T1000 (cell line): ENCODE data around the gene FBXO7.
A peak's percentile ranks its signal among the peaks of the same experiment; 100 is the strongest.

Experiments used
- DNase-seq: peaks from one replicate; lab custom pipeline; 2025; ENCODE audit warnings: mixed read lengths; lab: John Stamatoyannopoulos, UW

Gene FBXO7

DNA sequence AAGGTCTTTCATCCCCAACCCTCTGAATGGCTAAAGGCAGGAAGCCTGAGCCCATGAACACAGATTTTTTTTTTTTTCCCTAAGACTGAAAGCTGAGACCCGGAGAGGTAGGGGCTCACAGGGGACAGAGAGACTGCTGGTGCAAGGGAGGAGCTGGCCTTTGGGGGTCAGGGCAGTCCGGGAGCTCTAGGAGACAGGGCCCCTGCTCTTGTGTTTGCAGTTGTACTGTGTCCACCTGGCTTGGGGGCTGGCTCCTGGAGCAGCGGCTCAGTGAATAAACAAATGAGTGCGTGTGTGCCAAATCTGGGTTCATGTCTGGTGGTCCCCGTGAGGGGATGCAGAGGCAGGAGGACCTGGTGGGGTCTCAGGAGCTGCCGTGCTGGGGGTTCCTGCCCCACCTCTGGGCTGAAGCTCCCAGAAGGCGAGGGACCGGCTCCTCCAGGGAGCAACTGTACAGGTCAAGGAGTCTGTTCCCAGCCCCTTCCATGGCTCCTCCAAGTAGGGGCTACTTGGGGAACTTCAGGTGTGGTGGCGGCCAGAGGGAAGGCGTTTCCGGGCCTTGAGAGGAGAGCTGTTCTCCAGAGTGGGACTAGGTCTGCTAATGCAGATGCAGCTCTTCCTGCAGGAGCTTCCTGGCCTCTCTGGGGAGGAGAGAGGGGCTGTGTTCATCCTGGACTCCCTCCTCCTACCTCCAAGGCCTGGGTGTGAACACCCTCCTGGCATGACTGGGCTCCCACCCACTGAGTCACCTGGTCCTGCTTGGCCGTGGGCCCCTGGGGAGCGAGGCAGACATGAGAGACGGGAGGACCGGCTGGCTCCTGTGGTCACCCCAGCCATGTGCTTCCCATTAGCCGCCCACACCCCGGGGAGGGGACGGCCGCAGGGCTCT lies 57.6 kb downstream of the FBXO7 start:
- peak; percentile 85 for DNase-seq

DNA sequence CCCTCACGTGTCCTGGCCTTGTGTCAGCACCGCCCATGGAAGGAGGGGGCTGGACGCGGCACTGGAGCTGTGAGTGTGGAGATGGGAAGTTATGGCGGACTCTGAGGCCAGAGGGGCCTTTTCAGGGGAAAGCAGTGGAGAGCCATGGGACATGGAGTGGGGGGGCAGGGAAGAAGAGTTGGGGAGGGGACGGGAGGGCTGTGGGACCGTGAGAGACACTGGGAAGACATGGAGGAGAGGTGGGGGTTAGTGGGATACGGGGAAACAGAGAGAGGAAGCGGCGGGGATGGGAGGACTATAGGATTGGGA lies 58.2 kb downstream of the FBXO7 start:
- no peak for DNase-seq

DNA sequence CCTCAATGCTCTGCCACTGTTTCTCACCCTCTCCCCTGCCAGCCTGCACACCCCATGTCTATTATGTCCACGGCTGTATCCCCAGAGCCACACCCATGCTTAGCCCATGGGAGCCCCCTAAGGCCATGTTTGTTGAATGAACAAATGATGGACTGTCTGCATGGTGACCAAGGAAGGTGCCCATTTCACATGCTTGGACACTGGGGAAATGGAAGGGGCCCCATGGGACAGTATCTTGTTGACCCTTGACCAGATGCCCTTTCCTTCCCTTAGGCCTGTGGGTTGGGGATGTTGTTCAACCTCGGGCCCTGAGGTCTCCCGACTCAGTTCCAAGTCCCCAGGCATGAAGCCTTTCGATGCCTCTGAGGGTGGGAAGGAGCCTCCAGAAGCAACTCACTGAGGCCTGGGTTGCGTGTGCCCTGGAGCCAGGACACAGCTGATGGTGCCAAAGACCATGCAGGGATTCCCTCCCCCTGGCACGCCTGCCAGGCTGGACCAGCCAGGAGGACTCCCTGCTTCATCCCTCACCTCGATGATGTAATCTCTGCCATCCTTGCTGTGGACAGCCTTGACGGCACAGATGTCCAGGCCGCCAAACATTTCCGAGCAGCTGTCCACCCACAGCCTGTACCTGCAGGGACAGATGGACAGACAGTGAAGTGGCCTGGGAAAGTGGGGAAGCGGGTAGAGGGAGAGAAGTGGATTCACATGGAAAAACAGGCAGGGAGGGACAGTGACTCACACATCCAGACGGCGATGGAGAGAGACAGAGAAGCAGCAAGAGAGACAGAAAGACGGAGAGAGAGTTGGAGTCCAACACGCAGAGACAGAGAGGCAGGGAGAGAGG lies 58.9 kb downstream of the FBXO7 start:
- DNase-seq, result no peak

DNA sequence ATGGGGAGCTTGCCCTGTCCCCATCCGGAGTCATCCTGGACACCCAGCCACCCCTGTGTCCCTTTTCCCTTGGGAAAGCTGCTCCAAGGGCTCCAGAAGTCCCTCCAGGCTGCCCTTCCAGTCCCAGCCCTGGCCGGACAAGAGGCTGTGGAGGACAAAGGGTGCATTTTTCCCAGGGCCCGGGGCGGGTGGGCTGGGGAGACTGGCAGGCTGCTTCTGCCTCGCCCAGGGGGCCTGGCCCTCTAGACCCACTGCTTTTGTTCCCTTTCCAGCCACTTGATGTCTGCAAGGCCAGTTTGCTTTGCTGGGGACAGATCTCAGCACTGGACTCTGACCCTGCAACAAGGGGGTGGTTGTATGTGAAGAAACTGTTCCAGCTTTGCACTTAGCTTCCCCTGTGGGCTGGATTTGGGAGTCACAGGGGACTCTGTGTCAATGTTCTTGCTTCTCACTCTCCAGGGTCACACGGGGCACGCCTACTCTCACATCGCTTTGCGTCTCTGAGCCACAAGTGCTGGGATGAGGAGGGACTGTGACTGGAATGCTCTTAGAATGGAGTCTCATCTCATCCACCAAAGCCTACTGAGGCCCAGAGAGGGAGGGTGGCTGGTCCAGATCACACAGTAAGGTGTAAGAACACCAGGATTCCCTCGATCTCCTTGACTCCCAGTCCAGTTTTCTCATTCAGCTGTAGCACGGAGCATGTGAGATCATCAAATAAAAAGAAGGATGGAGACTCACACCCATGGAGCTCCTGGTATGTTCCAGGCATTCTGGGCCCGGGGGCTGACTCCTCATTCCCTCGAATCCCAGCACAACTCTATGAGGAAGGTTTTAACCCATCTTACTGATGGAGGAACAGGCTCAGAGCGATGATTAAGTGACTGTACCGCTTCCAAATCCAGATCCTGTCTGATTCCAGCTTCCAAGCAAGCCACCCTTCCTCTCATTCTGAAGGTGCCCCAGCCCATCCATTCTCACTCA lies 59.9 kb downstream of the FBXO7 start:
- DNase-seq, result no peak

DNA sequence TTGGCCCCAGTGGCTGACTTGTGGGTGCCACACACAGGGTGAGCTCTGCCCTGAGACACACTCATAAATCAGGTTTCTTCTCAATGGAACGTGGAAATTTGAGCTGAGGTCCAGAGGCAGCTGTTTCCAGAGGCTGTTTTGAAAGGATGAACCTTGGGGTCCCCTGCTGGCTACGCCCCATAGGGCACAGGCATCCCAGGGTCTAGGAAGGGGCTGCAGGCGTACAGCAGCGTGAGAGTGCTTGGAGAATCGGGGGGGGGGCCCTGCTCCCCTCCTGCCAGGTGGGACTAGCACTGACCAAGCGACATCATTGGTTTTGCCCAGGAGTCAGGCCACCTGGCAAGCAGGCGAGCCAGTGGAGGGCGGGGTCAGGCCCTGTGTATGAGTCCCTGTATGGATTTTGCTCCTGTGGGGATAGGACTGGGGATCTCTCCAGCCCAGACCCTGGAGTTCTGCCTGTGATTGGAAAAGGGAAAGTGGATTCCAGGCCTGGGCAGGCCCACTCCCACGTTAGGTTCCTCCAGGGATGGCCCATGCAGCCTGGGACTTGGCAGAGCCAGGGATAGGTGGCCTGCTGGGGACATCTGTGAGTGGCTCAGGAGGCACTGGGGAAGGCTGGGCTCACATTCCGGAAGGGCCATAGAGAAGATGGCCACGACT lies 61.0 kb downstream of the FBXO7 start:
- DNase-seq, result no peak

DNA sequence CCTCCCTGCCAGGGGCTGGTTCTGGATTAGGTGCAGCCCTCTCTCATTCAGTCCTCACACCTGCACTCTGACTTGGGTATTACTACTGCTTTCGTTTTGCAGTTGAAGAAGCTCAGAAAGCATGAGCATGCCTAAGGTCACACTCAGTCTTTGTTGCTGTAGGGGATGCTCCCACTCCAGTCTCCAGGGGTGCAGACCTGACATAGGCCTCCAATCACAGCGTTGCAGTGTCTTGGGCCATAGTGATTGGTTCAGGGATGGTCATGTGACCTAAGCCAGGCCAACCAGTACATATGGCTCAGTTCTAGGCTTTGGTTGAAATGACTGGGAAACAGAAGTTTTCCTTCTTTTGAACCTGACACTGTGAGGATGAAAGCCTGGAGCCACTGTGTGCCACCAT lies 61.7 kb downstream of the FBXO7 start:
- no peak for DNase-seq

DNA sequence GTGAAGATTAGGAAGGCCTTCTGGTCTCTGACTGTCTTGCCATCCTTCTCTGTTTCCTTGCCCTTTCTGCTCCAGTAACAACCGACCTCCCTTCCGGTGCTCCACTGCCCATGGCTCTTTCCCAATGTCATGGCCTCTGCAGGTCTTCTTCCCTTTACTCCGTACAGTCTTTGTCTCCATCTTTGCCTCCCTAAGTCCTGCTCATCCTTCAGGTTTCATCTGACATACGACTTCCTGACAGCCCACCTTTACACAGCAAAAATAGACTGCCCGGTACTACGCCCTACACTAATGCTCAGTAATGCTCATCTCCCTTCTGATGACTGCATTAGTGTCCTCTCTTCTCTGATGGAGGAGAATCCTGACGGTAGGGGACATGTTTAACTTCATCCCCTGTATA lies 63.9 kb downstream of the FBXO7 start:
- no peak for DNase-seq

DNA sequence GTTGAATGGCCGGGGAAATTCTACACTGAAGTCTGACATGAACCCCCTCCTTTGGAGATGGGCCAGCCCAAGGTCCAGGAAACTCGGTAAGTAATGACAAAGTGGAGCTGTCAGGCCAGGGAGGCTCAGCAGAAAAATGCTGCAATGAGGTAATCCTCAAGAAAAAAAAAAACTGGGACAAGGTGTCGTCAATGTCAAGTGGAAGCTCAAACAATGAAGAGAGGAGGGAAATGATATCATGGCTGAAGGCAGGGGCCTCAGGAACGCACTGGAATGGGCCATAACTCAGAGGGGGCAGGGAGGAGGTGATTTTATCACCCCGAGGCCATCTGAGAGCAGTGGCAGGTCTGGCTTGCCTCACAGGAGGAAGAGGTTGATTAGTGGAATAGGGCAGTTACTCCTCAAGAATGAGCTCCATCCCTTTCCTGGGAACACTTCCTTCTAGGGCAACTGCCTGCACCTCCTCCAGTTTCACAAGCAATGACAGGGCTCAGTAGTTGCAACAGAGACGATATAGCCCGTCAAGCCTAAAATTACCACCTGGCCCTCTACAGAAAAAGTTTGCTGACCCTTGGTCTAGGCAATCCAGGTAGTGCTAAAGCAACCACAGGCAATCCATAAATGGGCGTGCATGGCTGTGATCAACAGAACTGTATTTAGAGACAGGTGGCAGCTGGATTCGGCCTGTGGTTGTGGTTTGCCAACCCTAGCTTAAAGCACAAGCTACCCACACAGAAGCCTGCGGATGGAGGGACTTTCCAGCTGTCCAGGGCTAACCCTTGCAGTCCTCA lies 65.2 kb downstream of the FBXO7 start:
- DNase-seq, result no peak

DNA sequence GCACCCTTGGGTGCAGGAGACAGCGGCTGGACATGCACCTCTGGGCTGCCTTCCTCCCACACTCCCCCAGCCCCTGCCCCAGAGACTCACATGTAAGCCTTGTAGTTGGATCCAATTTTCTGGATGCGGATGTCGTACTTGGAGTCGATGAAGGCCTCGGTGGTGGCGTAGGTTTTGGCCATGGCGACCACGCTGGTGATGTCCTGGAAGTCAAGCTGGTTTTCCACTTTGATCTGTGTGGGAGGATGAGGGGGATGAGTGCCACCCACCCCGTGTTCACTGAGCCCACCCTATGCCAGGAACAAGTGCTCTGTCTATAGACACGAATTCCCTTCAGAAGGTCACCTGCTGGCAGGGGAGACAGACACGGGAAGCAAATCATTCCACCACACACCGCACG lies 66.9 kb downstream of the FBXO7 start:
- no peak for DNase-seq

DNA sequence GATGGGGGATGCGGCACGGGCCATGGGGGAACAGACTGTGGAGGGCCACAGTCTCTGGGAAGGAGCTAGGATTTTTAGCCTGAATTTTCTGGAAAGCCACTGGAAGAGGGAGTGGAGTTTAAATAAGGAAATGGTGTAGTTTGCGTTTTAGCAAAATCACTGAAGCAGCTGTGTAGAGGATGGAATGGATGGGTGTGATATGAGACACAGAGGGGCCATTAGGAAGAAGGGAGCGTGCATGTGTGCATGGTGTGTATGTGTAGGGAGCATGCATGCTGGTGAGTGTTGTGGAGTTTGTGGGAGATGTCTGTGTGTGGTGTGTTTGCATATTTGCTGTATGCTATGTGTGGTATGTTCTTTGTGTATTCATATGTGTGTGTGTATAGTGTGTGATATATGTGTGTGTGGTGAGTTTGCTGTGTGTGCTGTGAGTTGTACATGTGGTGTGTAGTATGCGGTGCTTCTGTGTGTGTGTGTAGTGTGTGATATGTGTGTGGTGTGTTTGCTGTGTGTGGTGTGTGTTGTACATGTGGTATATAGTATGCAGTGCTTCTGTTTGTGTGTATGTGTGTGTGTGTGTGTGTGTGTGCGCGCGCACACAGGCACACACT lies 67.6 kb downstream of the FBXO7 start:
- DNase-seq, result no peak

DNA sequence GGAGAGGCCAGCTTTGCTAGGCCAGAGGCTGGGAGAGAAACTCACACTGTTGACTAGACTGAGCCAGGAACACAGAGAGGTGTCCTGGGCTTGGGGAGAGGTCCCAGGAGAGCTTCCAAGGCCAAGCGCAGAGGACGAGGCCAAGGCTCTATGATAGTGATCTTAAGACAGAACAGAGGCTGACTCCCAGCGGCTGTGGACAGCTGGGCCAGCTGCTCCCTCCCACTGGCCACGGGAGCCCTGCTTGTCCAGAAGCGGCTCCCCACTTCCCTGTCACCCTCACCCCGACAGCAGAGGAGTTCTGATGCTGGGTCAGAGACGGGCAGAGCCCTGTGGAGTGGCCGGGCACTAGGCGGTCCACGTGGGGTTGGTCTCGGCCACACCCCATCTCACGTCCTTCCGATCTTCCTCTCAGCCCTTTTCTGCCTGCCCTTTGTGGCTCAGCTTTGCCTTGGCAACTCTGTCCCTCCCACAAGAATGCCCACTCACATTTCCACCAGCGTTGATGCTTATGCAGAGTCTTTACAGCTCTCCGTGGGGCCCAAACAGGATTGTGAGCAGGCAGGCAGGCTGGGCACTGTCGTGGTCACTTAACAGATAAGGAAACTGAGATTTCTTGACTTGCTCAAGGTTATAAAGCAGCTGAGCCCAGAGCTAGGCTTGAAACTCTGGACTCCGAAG lies 68.2 kb downstream of the FBXO7 start:
- DNase-seq, result no peak

DNA sequence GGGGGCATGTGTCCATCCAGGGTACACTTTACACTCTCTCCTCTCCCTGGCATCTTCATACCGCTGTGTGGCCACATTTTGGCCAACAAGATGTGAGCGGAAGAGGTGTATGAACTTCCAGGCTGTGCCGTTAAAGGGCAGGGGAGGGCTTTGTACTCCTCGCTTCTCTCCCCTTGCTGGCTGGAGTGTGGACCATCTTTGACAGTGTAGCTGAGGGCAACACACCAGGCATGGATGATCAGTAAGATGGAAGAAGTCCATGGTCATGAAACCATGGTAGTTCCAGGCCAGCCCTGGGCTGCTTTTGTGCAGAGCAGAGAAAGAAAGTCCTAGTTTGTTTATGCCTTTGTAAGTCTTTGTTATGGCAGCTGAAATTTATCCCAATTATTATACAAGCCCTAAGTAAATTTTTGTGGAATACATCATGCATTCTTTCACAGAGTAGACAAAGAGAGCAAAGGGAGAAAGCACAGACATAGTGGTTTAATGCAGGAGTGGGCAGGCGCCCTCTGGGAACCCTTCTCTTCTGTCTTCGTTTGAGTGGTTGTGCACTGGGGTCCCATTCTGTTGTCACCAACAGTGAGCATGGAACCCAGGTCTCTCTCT lies 70.4 kb downstream of the FBXO7 start:
- DNase-seq, result no peak

DNA sequence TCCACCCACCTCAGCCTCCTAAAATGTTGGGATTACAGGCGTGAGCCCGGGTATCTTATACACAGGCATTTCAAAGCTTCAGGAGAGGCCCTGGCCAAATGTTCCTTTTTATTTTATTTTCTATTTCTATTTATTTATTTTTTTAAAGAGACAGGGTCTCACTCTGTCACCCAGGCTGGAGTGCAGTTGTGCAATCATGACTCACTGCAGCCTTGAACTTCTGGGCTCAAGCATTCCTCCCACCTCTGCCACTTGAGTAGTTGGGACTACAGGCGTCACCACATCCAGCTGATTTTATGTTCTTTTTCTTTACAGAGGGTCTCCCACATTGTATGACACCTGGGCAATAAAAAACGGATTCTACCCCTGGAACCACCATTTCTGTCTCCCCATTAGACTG lies 71.2 kb downstream of the FBXO7 start:
- DNase-seq, result no peak

DNA sequence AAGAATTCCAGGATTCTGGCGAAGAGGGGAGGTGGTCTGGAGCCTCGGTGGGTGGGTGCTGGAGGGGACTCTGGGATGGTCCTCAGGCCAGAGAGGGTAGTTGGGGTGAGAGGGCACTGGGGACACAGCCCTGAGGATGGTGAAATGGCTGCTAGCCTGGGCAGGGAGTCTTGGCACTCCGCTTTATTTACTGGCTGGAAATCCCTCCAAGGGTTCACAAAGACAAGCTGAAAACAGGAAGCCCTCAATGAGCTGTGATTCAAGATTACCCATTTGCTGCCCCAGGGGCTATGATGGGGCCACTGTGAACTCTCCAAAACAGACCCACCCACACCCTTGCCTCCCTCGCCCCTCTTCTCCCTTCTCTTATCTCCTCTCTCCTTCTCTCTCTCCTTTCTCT lies 71.9 kb downstream of the FBXO7 start:
- no peak for DNase-seq

DNA sequence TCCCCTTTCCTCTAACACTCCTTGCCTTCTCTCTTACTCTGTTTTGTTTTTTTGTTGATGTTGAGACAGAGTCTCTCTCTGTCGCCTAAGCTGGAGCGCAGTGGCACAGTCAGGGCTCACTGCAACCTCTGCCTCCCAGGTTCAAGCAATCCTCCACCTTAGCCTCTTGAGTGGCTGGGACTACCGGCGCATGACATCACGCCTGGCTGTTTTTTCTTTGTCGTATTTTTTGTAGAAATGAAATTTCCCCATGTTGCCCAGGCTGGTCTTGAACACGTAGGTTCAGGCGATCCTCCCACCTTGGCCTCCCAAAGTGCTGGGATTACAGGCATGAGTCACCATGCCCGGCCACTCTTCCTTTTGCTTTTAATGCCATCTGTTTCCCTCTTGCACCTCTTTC lies 72.3 kb downstream of the FBXO7 start:
- no peak for DNase-seq

DNA sequence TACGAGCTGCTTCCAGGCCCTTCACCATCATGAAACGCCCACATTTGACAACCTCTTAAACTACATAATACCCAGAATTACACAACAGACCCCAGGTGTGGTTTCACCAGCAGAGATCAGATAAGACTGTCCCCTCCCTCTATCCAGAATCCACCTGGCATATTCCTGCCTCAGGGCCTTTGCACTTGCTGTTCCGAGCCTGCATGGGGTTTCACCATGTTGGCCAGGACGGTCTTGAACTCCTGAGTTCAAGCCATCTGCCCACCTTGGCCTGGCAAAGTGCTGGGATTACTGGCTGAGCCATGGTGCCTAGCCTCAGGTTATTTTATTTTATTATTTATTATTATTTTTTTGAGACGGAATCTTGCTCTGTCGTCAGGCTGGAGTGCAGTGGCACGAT lies 73.4 kb downstream of the FBXO7 start:
- no peak for DNase-seq
